CD4-positive, alpha-beta T cell treated with Interleukin-15 for 1 hour (primary cell): ENCODE data around the gene MGAT3.

ENCODE experiments used
- DNase-seq: peaks from one replicate; pipeline ENCODE4 v3.0.0-alpha.2; 2020

MGAT3 gene

GRCh38 chr22:39473851-39474250 lies 17.0 kb downstream of the MGAT3 start:
- DNase-seq, result no peak

DNA sequence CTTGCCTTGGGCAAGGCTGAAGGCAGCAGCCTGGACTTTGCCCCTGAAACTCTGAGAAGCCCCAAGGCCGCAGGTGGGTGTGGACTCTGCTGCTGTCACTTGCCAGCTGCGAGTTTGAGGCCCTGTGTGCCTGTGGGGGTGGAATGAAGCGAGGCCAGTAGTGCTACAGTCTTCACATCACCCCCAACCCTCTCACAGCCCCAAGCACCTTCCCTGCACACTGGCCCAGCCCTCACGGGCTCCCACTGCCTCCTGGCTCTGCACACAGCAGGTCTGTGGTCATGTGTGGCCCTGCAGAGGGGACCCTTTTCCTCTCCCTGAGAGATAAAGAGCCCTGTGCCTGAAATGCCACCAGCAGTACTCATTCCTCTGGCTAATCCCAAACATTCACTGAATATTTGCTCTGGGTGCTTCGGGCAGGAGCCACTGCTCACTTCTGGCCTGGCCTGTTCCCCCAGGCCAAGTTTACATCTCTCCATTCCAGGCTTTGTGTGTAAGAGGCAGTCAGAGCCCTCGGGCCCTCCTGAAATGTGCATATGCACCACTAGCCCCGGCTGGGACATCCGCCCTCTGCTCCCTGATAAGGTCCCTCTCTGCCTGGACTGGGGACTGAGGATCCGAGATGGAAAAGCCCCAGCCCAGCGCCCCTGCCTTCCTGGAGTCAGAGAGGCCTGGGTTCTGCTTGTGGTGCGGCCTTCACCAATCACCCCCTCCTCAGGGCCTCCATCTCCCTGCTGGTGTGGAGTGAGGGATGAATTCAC lies 17.7 kb downstream of the MGAT3 start:
- no peak for DNase-seq

GRCh38 chr22:39475337-39475736 lies 18.5 kb downstream of the MGAT3 start:
- no peak for DNase-seq

- no peak for DNase-seq
Measured at GRCh38 chr22:39475902-39476301, 19.1 kb downstream of the MGAT3 start.

DNA sequence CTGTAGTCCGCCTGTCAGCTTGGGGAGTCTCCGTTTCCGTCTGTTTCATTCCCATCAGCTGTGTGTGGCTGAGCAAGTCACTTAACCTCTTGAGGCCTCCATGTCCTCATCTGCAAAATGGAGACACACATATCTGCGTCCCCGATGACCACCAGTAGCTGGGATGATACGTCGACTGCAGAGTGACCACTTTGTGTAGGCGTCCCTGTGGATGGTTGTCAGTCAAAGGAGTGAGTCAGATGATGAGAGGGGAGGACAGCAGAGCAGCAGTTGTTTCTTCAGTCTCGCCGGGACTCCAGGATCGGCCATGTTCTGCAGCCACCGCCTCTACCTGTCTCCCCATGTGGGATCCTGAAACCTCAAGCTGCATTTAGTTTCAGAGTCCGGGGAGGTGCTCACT lies 19.9 kb downstream of the MGAT3 start:
- DNase-seq, result no peak

- no peak for DNase-seq
Measured at GRCh38 chr22:39477542-39477941, 20.7 kb downstream of the MGAT3 start.

DNA sequence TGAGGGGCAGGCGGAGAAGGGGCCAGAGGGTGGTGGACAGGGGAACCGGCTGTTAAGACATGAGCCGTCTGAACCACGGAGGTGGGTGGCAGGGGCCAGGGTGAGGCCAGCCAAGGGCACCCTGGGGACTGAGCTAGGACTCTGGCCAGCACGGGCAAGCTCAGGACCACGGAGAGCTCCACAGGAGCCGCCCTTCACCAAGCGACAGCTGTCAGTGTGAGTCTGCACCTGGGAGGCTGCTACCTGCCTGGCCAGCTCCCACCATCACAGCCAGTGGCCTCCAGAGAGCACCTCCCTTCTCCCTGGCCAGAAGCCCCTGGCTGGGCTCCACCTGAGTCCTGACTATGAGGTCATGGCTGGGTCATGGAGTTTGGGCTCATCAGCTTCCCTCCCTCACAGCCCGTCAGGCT lies 21.6 kb downstream of the MGAT3 start:
- no peak for DNase-seq

DNA sequence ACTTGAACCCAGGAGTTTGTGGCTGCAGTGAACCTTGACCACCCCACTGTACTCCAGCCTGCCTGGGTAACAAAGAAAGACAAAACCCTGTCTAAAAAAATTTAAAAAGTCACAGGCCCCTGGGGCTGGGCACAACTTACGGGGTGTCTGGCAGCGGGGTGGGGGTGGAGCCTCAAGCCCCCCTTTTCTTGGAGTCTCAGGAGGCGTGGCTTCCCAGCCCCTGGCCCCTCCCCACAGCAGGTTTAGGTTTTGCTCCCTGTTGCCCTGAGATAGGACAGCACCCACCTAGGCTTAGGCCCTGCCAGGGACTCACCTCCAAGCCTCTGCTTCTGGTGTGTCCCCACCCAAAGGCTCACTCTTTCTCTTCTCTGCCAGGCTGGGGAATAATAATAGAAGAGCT lies 22.4 kb downstream of the MGAT3 start:
- DNase-seq, result no peak

DNA sequence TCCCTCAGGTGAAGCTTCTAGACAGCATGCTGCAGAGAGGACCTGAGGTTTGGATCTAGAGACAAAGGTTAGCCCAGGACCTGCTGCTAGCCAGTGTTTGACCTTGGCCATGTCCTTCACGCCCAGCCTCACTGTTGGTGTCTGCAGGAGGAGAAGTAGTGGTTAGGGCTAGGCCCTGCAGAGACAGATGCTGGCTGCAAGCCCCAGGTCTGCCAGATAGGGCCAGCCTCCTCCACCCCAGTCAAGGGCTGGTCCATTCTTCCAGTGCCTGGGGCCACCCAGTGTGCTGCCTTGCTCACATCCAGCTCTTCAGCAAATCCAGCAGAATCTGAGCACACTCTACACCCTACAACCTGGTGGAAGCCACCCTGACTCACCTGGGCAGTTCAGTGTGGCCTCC lies 23.7 kb downstream of the MGAT3 start:
- DNase-seq, result no peak

DNA sequence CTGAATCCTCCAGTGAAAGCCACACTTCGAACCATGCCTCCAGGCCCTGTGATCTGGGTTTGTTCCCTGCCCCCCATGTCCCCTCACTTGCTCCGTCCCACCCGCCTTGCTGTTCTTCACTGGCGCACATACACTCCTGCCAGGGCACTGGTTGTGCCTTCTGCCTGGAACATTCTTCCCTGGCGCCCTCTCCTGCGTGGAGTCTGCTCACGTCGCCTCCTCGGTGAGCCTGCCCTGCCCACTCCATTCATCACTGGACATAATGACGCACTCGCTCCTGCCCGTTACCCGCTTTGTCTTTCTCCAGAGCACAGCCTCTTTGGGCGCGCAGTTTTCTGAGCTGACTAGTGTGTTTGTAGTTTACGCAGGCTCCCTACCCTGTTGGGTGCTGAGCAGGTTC lies 24.2 kb downstream of the MGAT3 start:
- DNase-seq, result no peak

DNA sequence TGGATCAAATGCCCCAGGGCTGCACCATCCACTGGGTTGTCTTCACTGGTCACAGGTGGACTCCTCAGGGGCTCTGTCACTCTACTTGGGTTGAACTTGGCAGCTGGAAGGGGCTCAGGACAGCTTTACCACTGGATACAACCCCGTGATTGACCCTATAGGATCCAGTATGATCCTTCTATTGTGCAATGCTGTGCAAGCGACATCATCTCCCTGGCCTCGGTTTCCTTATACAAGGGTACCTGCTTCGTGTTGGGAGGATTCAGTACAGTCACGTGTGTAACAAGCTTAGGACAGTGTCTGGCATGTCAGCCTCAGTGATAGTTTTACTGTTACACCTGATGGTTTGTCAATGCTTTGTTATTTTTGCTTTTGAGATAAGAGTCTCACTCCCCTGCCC lies 24.8 kb downstream of the MGAT3 start:
- no peak for DNase-seq

DNA sequence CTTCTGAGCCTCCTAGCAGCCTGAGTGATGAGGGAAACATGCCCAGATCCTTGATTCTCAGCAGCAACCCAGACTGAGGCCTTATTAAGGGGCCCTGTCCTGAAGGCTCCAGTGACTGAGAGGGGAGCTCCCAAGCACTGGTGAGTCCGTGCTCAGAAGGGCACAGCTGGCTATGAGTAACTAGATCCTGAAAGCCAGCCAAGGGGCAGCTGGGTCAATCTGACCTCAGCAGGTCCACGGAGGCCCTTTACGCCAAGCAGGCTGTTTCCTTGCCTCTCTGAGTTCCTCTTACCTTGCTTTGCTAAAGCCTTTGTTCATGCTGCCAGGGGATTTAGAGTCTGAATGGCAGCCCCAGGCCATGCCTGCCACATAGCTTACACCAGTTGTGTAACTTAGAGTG lies 26.0 kb downstream of the MGAT3 start:
- no peak for DNase-seq

- no peak for DNase-seq
Measured at GRCh38 chr22:39486951-39487825, 30.4 kb downstream of the MGAT3 start.

DNA sequence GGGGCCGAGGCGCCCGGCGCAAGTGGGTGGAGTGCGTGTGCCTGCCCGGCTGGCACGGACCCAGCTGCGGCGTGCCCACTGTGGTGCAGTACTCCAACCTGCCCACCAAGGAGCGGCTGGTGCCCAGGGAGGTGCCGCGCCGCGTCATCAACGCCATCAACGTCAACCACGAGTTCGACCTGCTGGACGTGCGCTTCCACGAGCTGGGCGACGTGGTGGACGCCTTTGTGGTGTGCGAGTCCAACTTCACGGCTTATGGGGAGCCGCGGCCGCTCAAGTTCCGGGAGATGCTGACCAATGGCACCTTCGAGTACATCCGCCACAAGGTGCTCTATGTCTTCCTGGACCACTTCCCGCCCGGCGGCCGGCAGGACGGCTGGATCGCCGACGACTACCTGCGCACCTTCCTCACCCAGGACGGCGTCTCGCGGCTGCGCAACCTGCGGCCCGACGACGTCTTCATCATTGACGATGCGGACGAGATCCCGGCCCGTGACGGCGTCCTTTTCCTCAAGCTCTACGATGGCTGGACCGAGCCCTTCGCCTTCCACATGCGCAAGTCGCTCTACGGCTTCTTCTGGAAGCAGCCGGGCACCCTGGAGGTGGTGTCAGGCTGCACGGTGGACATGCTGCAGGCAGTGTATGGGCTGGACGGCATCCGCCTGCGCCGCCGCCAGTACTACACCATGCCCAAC lies 31.2 kb downstream of the MGAT3 start:
- no peak for DNase-seq

GRCh38 chr22:39488563-39489083 lies 31.8 kb downstream of the MGAT3 start:
- no peak for DNase-seq

DNA sequence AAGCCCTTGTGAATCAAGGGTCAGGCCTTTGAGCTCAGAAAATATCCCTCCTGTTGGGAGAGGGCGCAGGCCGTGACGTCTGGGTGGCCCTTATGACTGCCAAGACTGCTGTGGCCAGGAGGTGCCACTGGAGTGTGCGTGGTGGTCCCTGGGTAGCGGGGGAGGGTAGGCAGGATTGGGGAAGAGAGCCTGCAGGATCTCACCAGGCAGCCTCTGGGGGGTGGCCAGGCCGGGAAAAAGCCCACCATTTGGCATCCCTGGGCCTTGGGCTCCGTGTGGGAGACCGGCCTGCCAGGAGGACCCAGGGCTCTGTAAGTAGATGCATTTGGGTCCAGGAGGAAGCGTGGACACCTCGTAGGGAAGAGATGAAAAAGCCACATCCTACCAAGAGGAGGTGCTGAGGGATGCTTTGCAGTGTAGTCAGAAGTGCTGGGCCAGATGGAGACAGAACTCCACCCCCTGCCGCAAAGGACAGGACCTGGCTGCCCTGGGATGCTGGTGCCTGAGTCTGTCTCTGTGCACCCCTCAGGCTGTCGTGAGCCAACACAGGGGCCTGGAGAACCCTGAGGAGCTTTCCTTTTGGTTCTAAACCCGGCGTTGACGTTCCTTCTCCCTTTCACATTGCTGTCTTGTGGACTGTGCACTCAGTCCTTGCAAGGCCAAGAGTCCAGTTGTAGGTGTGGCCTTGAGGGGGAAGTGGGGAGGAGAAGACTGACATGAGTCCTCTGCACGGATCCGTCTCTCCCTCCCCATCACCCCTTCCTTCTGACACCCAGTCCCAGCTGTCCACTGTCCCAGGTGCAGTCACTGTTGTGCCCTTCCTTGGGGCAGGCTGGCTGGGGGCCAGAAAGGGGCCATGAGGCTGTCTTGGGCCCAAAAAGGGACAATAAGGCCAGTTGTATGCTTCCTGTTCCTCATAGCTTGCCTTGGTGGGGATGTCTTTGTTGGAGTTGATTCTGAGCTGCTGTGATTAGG lies 32.6 kb downstream of the MGAT3 start:
- DNase-seq, result no peak

GRCh38 chr22:39490135-39490798 lies 33.5 kb downstream of the MGAT3 start:
- peak; percentile 90 for DNase-seq

GRCh38 chr22:39490966-39491680 lies 34.3 kb downstream of the MGAT3 start:
- DNase-seq, result no peak

- no peak for DNase-seq
Measured at GRCh38 chr22:39491696-39492095, 34.9 kb downstream of the MGAT3 start.

DNA sequence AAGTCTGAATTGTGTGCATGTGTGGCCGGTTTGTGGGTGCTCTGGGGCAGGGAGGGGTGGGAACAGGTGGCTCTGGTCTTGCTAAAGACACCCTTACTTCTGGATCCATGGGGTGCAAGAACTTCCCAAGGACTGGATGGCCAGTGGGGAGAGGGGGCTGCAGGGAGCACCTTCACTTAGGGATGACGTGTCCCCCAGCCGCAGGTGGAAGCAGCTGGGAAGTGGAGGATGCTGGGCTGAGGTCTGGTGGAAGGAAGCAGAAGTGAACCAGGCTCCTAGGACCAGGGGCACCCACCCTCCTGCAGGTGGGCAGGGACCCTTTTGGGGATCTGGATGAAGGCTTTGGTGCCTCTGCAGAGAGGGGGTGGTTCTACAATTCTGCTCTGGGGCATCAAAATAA lies 35.4 kb downstream of the MGAT3 start:
- no peak for DNase-seq

DNA sequence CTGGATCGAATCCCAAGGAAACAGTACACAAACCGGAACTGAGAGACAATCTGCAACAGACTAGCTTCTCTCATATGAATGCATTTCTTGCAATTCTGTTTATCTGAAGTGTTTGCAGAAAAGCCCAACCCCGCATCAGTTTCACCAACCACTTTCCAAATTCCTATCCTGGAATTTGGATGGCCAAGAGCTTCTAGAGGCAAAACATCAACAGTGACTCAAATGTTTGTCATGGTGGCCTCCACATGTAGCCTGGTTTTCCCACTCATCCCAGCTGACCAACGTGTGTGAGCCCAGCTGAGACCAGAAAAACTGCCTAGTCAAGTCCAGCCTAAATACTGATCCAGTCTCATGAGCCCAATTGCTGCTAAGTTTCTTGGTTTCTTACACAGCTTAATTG lies 36.9 kb downstream of the MGAT3 start:
- no peak for DNase-seq
